Breast epithelium (tissue), 4 donors: ENCODE measurements around the gene KPNA3. TPM values are rescaled to one million over a fixed set of nuclear protein-coding genes. Genes with fewer than 3 reads are reported as not detected.

Source experiments
- DNase-seq, 2 donors: peaks; one replicate each; pipeline ENCODE4 v3.0.0-alpha.2; 2019; ENCODE audit warnings: low spot score in 2 of 2
- H3K27ac ChIP-seq, 2 donors: fragments of 200-600 bp; sonication (generic) in 1 of 2; one replicate each; pipeline ENCODE4 v1.5.1; 2016 to 2019; ENCODE audit warnings: mild to moderate bottlenecking in 1 of 2
- H3K27me3 ChIP-seq, 2 donors: fragments of 200-600 bp; sonication (generic) in 1 of 2; one replicate each; pipeline versions ENCODE4 v1.5.1 to v1.6.0; 2017 to 2019; ENCODE audit warnings: control low read depth in 1 of 2, mild to moderate bottlenecking in 1 of 2
- H3K36me3 ChIP-seq: fragments of 200-600 bp; one replicate; pipeline ENCODE4 v1.5.1; 2019
- H3K4me1 ChIP-seq, 2 donors: fragments of 200-600 bp; sonication (generic); one replicate each; pipeline ENCODE4 v1.5.1; 2016 to 2019; ENCODE audit warnings: control low read depth in 1 of 2
- H3K4me3 ChIP-seq, 3 donors: fragments of 200-600 bp; sonication (generic); 1 replicate in 2 of 3; 2 replicates in 1 of 3; pipeline ENCODE4 v1.5.1; 2016 to 2019; ENCODE audit warnings: mild to moderate bottlenecking in 3 of 3, moderate library complexity in 2 of 3
- H3K9me3 ChIP-seq, 2 donors: fragments of 200-600 bp; sonication (generic) in 1 of 2; one replicate each; pipeline ENCODE4 v1.5.1; 2016 to 2019; ENCODE audit warnings: control low read depth in 1 of 2
- POLR2A ChIP-seq: fragments of 450-650 bp; IDR thresholded peaks from one replicate; pipeline ENCODE4 v1.6.1; 2016; ENCODE audit warnings: antibody characterized with exemption, mild to moderate bottlenecking, moderate library complexity
- POLR2AphosphoS5 ChIP-seq, 3 donors: sonication (generic); formaldehyde crosslinking; IDR thresholded peaks; one replicate each; pipeline ENCODE4 v1.6.1; 2017; ENCODE audit warnings: antibody characterized with exemption in 3 of 3
- intact Hi-C: fragments of 100-400 bp; cut with DNase I; formaldehyde crosslinking; loops from one replicate; pipeline ENCODE4 v1.15.1; 2023; ENCODE audit warnings: low total_unique reads
- total RNA-seq, 3 donors: library from RNA; depleted of rRNA; stranded (reverse); fragments of >200 nt; gene quantifications; one replicate each; pipeline ENCODE4 v1.1.0, GENCODE V29; 2016
- TF ChIP-seq, protein P1 (sequence below), 3 donors: fragments of 450-650 bp; IDR thresholded peaks; one replicate each; pipeline ENCODE4 v1.5.1; 2016 to 2017; ENCODE audit warnings: antibody characterized with exemption in 3 of 3, mild to moderate bottlenecking in 3 of 3, moderate library complexity in 3 of 3

The KPNA3 gene
- total RNA-seq, 3 donors from 2014 or later, result 25.6 to 35.5 (median 25.8) TPM

DNA sequence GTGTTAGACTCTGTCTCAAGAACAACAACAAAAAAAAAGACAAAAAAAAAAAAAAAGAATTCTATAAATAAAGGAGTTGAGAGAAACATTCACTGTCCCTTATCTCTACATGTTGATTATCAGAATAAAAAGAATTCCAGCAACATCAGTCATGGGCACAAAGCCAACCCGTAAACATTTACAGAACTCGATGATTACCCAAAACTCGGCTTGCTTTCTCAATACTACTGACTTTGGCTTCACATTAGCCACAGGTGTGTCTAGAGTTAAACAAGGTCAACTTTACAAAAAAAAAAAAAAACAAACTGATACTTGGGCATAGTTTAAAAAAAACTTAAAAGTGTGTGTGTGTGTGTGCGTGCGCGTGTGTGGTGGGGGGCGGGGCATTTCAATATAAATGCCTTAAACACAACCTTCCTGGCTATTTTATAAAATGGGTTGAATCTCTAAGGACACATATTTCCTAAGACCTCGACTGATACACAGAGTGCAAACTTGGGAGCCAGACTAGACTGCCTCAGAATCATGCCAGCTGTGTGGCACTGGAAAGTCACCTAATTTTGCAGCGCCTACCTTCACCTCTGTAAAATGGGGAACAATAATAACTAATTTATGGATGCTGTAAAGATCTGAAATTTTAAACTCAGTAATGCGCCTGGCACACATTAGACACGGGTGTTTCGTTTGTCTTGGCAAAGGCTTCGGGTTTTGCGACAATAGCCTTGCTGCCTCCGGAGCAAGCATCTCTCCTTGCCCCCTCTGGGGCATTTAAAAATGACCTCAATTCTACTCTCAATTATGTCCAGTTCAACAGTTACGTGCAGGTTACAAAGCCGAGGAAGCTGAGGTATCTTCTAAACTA, 102.1 kb downstream of the KPNA3 start:
- no peak for TF ChIP-seq POLR2AphosphoS5 (IDR thresholded peaks at IDR 0.05)
- no peak for TF ChIP-seq POLR2A
- TF ChIP-seq, protein P1, sequence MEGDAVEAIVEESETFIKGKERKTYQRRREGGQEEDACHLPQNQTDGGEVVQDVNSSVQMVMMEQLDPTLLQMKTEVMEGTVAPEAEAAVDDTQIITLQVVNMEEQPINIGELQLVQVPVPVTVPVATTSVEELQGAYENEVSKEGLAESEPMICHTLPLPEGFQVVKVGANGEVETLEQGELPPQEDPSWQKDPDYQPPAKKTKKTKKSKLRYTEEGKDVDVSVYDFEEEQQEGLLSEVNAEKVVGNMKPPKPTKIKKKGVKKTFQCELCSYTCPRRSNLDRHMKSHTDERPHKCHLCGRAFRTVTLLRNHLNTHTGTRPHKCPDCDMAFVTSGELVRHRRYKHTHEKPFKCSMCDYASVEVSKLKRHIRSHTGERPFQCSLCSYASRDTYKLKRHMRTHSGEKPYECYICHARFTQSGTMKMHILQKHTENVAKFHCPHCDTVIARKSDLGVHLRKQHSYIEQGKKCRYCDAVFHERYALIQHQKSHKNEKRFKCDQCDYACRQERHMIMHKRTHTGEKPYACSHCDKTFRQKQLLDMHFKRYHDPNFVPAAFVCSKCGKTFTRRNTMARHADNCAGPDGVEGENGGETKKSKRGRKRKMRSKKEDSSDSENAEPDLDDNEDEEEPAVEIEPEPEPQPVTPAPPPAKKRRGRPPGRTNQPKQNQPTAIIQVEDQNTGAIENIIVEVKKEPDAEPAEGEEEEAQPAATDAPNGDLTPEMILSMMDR (IDR thresholded peaks at IDR 0.05), result no peak
- no peaks in the 10 kb centered on the region for H3K4me1 ChIP-seq
- intact Hi-C loops, result loop anchor here (10.0 kb wide), 1 partner anchor 104 kb away; the partner anchor contains the start of gene KPNA3
- no peaks in the 10 kb centered on the region for H3K27me3 ChIP-seq
- no peaks in the 10 kb centered on the region for H3K36me3 ChIP-seq
- no peak for DNase-seq
- peak overlapping the region; percentile 62 to 96 (median 78) for H3K4me3 ChIP-seq
- peak overlapping the region; percentile 91 to 93 for H3K27ac ChIP-seq
- no peaks in the 10 kb centered on the region for H3K9me3 ChIP-seq

DNA sequence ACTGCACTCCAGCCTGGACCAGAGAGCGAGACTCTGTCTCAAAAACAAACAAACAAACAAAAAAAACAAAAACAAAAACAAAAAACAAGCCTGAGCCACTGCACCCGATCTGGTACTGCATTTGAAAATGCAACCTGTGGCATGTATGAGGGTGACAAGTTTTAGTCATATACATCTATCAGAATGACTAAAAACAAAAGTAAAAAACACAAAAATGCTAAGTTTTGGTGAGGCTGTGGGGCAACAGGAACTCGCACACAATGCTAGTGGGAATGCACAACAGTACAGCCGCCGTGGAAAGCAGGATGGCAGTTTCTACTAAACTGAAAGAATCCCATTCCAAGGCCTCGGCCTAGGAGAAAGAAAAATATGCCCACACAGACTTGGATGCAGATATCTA, 109.0 kb downstream of the KPNA3 start:
- H3K4me1 ChIP-seq, result no peaks in the 10 kb centered on the region
- intact Hi-C loops, result no loop called here

DNA sequence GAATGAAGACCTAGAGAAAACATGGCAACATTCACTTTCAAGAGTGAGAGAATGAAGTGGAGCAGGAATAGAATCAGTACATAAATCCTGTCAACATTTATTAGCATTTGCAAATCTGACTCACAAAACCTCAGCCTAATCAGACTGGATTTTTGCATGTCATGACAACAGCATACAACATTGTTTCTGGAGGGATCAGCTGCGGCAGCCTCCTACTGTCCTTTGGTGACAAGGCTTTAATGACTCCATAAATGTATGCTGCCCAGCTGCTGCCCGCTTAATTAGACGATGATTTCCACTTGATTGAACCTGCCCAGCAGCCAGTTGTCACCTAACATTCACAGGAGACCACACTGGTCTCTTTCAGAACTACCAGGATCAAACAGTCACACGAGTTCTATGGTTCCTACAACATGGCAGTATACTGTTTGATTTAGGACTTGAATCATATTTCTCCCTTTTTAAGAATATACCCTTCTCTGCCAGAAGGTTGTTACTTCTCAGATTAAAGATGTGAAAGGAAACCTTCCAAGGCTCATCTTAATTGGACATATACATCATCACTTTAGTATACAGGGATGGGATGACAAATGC, 110.5 kb downstream of the KPNA3 start:
- no peaks in the 10 kb centered on the region for H3K9me3 ChIP-seq
- intact Hi-C loops, result no loop called here
- TF ChIP-seq POLR2A, result no peak
- TF ChIP-seq, protein P1 (IDR thresholded peaks at IDR 0.05), result no peak
- TF ChIP-seq POLR2AphosphoS5 (IDR thresholded peaks at IDR 0.05), result no peak
- H3K36me3 ChIP-seq, result no peaks in the 10 kb centered on the region
- H3K27ac ChIP-seq, result no peak overlapping the region
- DNase-seq, result no peak
- H3K4me3 ChIP-seq, result no peak overlapping the region
- no peaks in the 10 kb centered on the region for H3K27me3 ChIP-seq
- H3K4me1 ChIP-seq, result no peaks in the 10 kb centered on the region

More for the DNA sequence above, 109.0 kb downstream of the KPNA3 start:
- TF ChIP-seq POLR2AphosphoS5 (IDR thresholded peaks at IDR 0.05), result no peak
- TF ChIP-seq, protein P1 (IDR thresholded peaks at IDR 0.05), result no peak
- TF ChIP-seq POLR2A, result no peak
- no peak overlapping the region for H3K27ac ChIP-seq
- H3K36me3 ChIP-seq, result no peaks in the 10 kb centered on the region
- no peak for DNase-seq
- H3K4me3 ChIP-seq, result no peak overlapping the region
- H3K9me3 ChIP-seq, result no peaks in the 10 kb centered on the region
- no peaks in the 10 kb centered on the region for H3K27me3 ChIP-seq

DNA sequence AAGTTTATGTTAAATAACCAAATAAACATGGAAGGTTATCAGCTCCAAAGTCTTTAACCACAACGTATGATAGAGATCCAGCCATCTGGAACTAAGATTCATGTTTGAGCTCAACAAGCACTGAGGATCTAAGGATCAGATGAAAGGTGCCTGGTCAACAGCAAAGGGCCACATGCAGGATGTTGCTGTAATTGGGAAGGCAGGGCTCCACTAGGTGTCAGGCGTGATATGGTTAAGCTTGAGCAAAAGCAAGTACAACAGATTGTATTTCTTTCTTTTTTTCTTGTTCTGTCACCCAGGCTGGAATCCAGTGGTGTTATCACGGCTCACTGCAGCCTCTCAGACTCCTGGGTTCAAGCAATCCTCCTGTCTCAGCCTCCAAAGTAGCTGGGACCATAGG, 113.2 kb downstream of the KPNA3 start:
- TF ChIP-seq POLR2A (no peak), POLR2AphosphoS5 (IDR thresholded peaks at IDR 0.05) (no peak)
- TF ChIP-seq, protein P1 (IDR thresholded peaks at IDR 0.05), result no peak
- Histone ChIP-seq H3K9me3 (no peaks in the 10 kb centered on the region), H3K36me3 (no peaks in the 10 kb centered on the region), H3K27me3 (no peaks in the 10 kb centered on the region), H3K4me3 (no peak overlapping the region), H3K27ac (no peak overlapping the region), H3K4me1 (no peaks in the 10 kb centered on the region)
- intact Hi-C loops, result loop anchor here (5.0 kb wide), 1 partner anchor 1068 kb away; no protein-coding TSS in a partner anchor
- no peak for DNase-seq
